HEK293 (cell line): ENCODE data around the gene TMEM88.

ENCODE experiments used
- CTCF ChIA-PET: fragments of 350-600 bp; formaldehyde crosslinking; extraction: SDS; loops from one replicate; lab custom pipeline; 2021; ENCODE audit warnings: antibody characterized with exemption; lab: Yijun Ruan, JAX
- POLR2A ChIA-PET: fragments of 300-600 bp; formaldehyde crosslinking; extraction: SDS; loops from one replicate; lab custom pipeline; 2020; ENCODE audit warnings: antibody characterized with exemption, inconsistent platforms; lab: Yijun Ruan, JAX
- H3K27ac ChIP-seq: fragments of 200-500 bp; sonication (Bioruptor generic); 2 replicates; pipeline ENCODE4 v1.5.1; 2014; ENCODE audit warnings: low read depth, low read length, control low read depth, inconsistent platforms; ENCODE audit errors: extremely low read depth
- H3K36me3 ChIP-seq, 2 experiments: fragments of 200-500 bp in 1 of 2; sonication (Bioruptor generic) in 1 of 2; 1 replicate in 1 of 2; 2 replicates in 1 of 2; pipeline ENCODE4 v1.5.1; 2014 to 2017; ENCODE audit warnings: inconsistent platforms in 2 of 2, low read length in 2 of 2; ENCODE audit not compliant: control insufficient read depth in 2 of 2, insufficient read depth in 1 of 2
- H3K4me1 ChIP-seq: fragments of 200-500 bp; sonication (Bioruptor generic); 2 replicates; pipeline ENCODE4 v1.5.1; 2014; ENCODE audit warnings: mild to moderate bottlenecking, low read length, inconsistent platforms; ENCODE audit not compliant: control insufficient read depth, insufficient read depth
- H3K4me3 ChIP-seq: 2 replicates; pipeline ENCODE4 v1.5.1; 2011; ENCODE audit warnings: low read depth, mild to moderate bottlenecking, control low read depth, low read length, moderate library complexity
- H3K9me3 ChIP-seq: fragments of 200-500 bp; sonication (Bioruptor generic); 2 replicates; pipeline ENCODE4 v1.5.1; 2014; ENCODE audit warnings: low read depth, low read length, inconsistent platforms; ENCODE audit not compliant: control insufficient read depth, insufficient read depth
- GLIS2 ChIP-seq: fragments of 450-650 bp; formaldehyde crosslinking; IDR thresholded peaks from 2 replicates; pipeline ENCODE4 v1.5.1; 2016; ENCODE audit warnings: missing biosample characterization, missing genetic modification characterization
- KLF9 ChIP-seq: fragments of 450-650 bp; formaldehyde crosslinking; IDR thresholded peaks from 2 replicates; pipeline ENCODE4 v1.5.1; 2016; ENCODE audit warnings: missing biosample characterization, missing genetic modification characterization, low read depth
- SCRT1 ChIP-seq: fragments of 450-650 bp; formaldehyde crosslinking; IDR thresholded peaks from 2 replicates; pipeline ENCODE4 v1.5.1; 2016; ENCODE audit warnings: missing biosample characterization, missing genetic modification characterization, borderline replicate concordance
- SP3 ChIP-seq: fragments of 450-650 bp; formaldehyde crosslinking; IDR thresholded peaks from 2 replicates; pipeline ENCODE4 v1.5.1; 2016; ENCODE audit warnings: missing biosample characterization, missing genetic modification characterization
- TCF7L2 ChIP-seq: IDR thresholded peaks from 2 replicates; pipeline ENCODE4 v1.6.1; 2011; ENCODE audit warnings: low read depth, mild to moderate bottlenecking, inconsistent platforms, low read length, moderate library complexity, borderline replicate concordance
- ZNF146 ChIP-seq: fragments of 450-650 bp; formaldehyde crosslinking; IDR thresholded peaks from 2 replicates; pipeline ENCODE4 v1.5.1; 2016; ENCODE audit warnings: missing biosample characterization, missing genetic modification characterization
- ZNF23 ChIP-seq: fragments of 450-650 bp; formaldehyde crosslinking; IDR thresholded peaks from 2 replicates; pipeline ENCODE4 v1.5.1; 2016; ENCODE audit warnings: missing biosample characterization, missing genetic modification characterization, borderline replicate concordance
- ZNF341 ChIP-seq: fragments of 450-650 bp; formaldehyde crosslinking; IDR thresholded peaks from 2 replicates; pipeline ENCODE4; 2016; ENCODE audit warnings: low read depth, missing biosample characterization, missing genetic modification characterization
- ZNF394 ChIP-seq: fragments of 450-650 bp; formaldehyde crosslinking; IDR thresholded peaks from 2 replicates; pipeline ENCODE4 v1.5.1; 2016; ENCODE audit warnings: missing biosample characterization, missing genetic modification characterization, mild to moderate bottlenecking, moderate library complexity, borderline replicate concordance
- ZNF473 ChIP-seq: fragments of 450-650 bp; formaldehyde crosslinking; IDR thresholded peaks from 2 replicates; pipeline ENCODE4 v1.5.1; 2017; ENCODE audit warnings: missing biosample characterization, missing genetic modification characterization
- ZNF530 ChIP-seq: fragments of 450-650 bp; formaldehyde crosslinking; IDR thresholded peaks from 2 replicates; pipeline ENCODE4 v1.5.1; 2016; ENCODE audit warnings: low read depth, missing biosample characterization, missing genetic modification characterization
- ZNF548 ChIP-seq: fragments of 450-650 bp; formaldehyde crosslinking; IDR thresholded peaks from 2 replicates; pipeline ENCODE4 v1.5.1; 2016; ENCODE audit warnings: missing biosample characterization, missing genetic modification characterization
- ZNF670 ChIP-seq: fragments of 450-650 bp; formaldehyde crosslinking; IDR thresholded peaks from 2 replicates; pipeline ENCODE4 v1.5.1; 2016; ENCODE audit warnings: missing biosample characterization, missing genetic modification characterization, low read depth
- ZNF707 ChIP-seq: fragments of 450-650 bp; formaldehyde crosslinking; IDR thresholded peaks from 2 replicates; pipeline ENCODE4 v1.5.1; 2016; ENCODE audit warnings: missing biosample characterization, missing genetic modification characterization
- ZNF792 ChIP-seq: fragments of 450-650 bp; formaldehyde crosslinking; IDR thresholded peaks from 2 replicates; pipeline ENCODE4 v1.5.1; 2016; ENCODE audit warnings: missing biosample characterization, missing genetic modification characterization
- ZSCAN5A ChIP-seq: fragments of 450-650 bp; formaldehyde crosslinking; IDR thresholded peaks from 2 replicates; pipeline ENCODE4 v1.5.1; 2016; ENCODE audit warnings: missing biosample characterization, missing genetic modification characterization
- TF ChIP-seq, protein P1 (sequence below): fragments of 450-650 bp; formaldehyde crosslinking; IDR thresholded peaks from 2 replicates; pipeline ENCODE4 v1.5.1; 2016; ENCODE audit warnings: missing biosample characterization, missing genetic modification characterization

TMEM88 gene

GRCh38 chr17:7822126-7822525 lies 32.7 kb upstream of the TMEM88 start:
- Histone ChIP-seq H3K9me3 (no peaks in the 10 kb centered on the region), H3K4me1 (no peaks in the 10 kb centered on the region), H3K27ac (no peak overlapping the region), H3K4me3 (no peak overlapping the region), H3K36me3 (no peaks in the 10 kb centered on the region)
- TF ChIP-seq ZNF707 (tag by site-specific recombination) (no peak), KLF9 (tag by site-specific recombination) (no peak), ZSCAN5A (tag by site-specific recombination) (no peak), GLIS2 (tag by site-specific recombination) (no peak), TCF7L2 (no peak), ZNF792 (tag by site-specific recombination) (no peak)
- TF ChIP-seq, protein P1, sequence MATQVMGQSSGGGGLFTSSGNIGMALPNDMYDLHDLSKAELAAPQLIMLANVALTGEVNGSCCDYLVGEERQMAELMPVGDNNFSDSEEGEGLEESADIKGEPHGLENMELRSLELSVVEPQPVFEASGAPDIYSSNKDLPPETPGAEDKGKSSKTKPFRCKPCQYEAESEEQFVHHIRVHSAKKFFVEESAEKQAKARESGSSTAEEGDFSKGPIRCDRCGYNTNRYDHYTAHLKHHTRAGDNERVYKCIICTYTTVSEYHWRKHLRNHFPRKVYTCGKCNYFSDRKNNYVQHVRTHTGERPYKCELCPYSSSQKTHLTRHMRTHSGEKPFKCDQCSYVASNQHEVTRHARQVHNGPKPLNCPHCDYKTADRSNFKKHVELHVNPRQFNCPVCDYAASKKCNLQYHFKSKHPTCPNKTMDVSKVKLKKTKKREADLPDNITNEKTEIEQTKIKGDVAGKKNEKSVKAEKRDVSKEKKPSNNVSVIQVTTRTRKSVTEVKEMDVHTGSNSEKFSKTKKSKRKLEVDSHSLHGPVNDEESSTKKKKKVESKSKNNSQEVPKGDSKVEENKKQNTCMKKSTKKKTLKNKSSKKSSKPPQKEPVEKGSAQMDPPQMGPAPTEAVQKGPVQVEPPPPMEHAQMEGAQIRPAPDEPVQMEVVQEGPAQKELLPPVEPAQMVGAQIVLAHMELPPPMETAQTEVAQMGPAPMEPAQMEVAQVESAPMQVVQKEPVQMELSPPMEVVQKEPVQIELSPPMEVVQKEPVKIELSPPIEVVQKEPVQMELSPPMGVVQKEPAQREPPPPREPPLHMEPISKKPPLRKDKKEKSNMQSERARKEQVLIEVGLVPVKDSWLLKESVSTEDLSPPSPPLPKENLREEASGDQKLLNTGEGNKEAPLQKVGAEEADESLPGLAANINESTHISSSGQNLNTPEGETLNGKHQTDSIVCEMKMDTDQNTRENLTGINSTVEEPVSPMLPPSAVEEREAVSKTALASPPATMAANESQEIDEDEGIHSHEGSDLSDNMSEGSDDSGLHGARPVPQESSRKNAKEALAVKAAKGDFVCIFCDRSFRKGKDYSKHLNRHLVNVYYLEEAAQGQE (tag by site-specific recombination) = no peak
- POLR2A ChIA-PET = interaction anchor here (1.4 kb wide), 1 partner anchor 20 kb away, joined by 4 read pairs; no protein-coding TSS in a partner anchor
- CTCF ChIA-PET = interaction anchor here (0.6 to 3.4 kb wide), 17 partner anchors 9 to 235 kb away, joined by 3 to 28 read pairs (median 5); partner anchors contain the start of genes KDM6B, NAA38 and TMEM88

GRCh38 chr17:7823581-7824001 lies 31.3 kb upstream of the TMEM88 start:
- POLR2A ChIA-PET = no interaction called here
- Histone ChIP-seq H3K4me1 (no peaks in the 10 kb centered on the region), H3K36me3 (no peaks in the 10 kb centered on the region), H3K27ac (no peak overlapping the region), H3K4me3 (no peak overlapping the region), H3K9me3 (no peaks in the 10 kb centered on the region)
- no peak for TF ChIP-seq ZNF146
- TF ChIP-seq ZNF341 (tag by site-specific recombination) = 0 out of 2 replicates have a peak, but pooled peaks have one; percentile 11
- no peak for TF ChIP-seq ZNF394 (tag by site-specific recombination)
- CTCF ChIA-PET = interaction anchor here (0.6 to 3.4 kb wide), 25 partner anchors 8 to 233 kb away, joined by 3 to 28 read pairs (median 4); partner anchors contain the start of genes KDM6B, NAA38 and TMEM88

DNA sequence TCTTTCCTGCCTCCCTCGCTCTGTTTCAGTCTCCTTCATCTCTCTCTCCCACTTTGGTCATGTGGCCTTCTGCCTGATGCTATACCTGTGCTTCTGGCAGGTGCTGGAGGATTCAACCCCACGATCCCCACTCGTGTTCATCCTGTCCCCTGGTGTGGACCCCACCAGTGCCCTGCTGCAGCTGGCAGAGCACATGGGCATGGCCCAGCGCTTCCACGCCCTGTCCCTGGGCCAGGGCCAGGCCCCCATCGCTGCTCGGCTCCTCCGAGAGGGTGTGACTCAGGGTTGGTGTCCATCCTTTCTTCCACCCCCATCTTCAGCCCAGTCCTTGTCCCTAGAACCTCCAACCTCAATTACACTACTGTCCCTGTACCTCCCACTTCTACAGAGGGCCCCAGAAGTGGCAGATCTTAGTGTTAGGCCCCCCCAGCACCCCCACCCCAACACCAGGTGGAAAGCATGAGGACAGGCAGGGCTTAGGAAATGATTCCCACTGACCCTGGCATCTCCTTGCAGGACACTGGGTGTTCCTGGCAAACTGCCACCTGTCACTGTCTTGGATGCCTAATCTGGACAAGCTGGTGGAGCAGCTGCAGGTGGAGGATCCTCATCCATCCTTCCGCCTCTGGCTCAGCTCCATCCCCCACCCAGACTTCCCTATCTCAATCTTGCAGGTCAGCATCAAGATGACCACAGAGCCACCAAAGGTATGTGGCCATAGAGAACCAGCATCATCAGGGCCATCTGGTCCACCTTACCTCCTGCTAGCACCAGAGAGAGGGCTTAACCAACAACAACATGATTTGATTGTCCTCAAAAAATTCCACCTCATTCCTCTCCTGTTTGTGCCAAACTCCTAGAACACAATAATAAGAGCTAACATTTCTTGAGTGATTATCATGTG lies 30.6 kb upstream of the TMEM88 start:
- POLR2A ChIA-PET = interaction anchor here (0.6 to 1.9 kb wide), 4 partner anchors 18 to 81 kb away, joined by 3 to 13 read pairs (median 7); partner anchors contain the start of gene NAA38

More for the DNA sequence above, 30.6 kb upstream of the TMEM88 start:
- CTCF ChIA-PET = interaction anchor here (0.6 to 3.4 kb wide), 23 partner anchors 9 to 233 kb away, joined by 3 to 39 read pairs (median 4); partner anchors contain the start of genes CYB5D1, KDM6B, NAA38 and TMEM88
- Histone ChIP-seq H3K4me3 (no peak overlapping the region), H3K4me1 (no peaks in the 10 kb centered on the region), H3K27ac (no peak overlapping the region), H3K9me3 (no peaks in the 10 kb centered on the region), H3K36me3 (no peaks in the 10 kb centered on the region)
- TF ChIP-seq ZNF548 (tag by site-specific recombination) (no peak), ZNF146 (no peak), SP3 (tag by site-specific recombination) (no peak), ZNF530 (tag by site-specific recombination) (no peak), ZNF670 (tag by site-specific recombination) (no peak), ZNF473 (tag by site-specific recombination) (no peak), TCF7L2 (no peak), SCRT1 (tag by site-specific recombination) (no peak), ZNF792 (tag by site-specific recombination) (no peak), ZNF23 (tag by site-specific recombination) (no peak)
